ENCODE measurements around the gene ESPN. TPM values are rescaled to one million over a fixed set of nuclear protein-coding genes. Genes with fewer than 3 reads are reported as not detected.
A peak's percentile ranks its signal among the peaks of the same experiment; 100 is the strongest.

Gene ESPN
- total and polyA plus RNA-seq, 2 of the 8 experiments (the other 6 are each of a cell fraction or from before 2014, with no cell fraction given) = 5.2 to 16.3 TPM

DNA sequence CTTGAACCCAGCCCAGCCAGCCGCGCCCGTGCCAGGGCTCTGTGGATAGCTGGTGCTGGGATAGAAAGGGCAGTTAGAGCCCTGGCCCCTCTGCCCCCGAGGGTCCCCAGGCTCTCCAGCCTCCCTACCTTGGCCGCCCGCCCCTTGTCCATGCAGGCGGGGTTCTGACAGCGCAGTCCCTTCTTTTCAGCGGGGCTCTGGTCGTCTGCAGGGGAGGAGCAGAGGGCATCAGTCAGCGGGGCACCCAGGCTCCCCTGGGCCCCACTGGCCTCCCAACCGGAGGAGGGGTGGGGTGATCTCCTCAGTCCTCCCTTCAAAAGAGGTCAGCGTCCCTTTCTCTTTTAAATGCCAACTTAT is 71.8 kb downstream of the ESPN start:
- no peak for DNase-seq (ENCODE audit: low read depth in 1 of 2, low spot score in 2 of 2)
- Histone ChIP-seq H3K36me3 (ENCODE audit: control insufficient read depth in 2 of 4, insufficient read depth in 4 of 4, low read length in 3 of 4) (no peaks in the 10 kb centered on the region), H4K5ac (ENCODE audit: insufficient read length, low read depth, low read length) (no peak overlapping the region), H4K20me1 (replicated peaks in 1 of 2; ENCODE audit: control insufficient read depth in 1 of 2, insufficient read depth in 2 of 2, low read length in 2 of 2) (peaks cover 4% of the 10 kb centered on the region in 2 experiments), H3K27ac (ENCODE audit: low read depth, low read length) (no peak overlapping the region), H3K4ac (replicated peaks; ENCODE audit: insufficient read length, low read depth, low read length) (no peak overlapping the region), H4K91ac (replicated peaks; ENCODE audit: insufficient read length, low read length) (no peak overlapping the region), H3K23me2 (ENCODE audit: low read depth, low read length) (peaks cover 12% of the 10 kb centered on the region; the same call in 1 of the 2 replicates), H3K14ac (ENCODE audit: insufficient read length) (no peak overlapping the region), H3K56ac (replicated peaks; ENCODE audit: insufficient read length, low read depth, low read length) (no peak overlapping the region), H3K23ac (ENCODE audit: insufficient read length) (no peak overlapping the region), H2AK5ac (ENCODE audit: low read depth, low read length) (no peak overlapping the region), H2BK12ac (ENCODE audit: low read depth, low read length) (no peak overlapping the region), H3K18ac (ENCODE audit: extremely low read depth, low read length) (peak overlapping the region; percentile 38; the same call in 1 of the 2 replicates), H3K9me3 (ENCODE audit: insufficient read depth in 2 of 2, low read depth in 1 of 2, low read length in 1 of 2) (no peaks in the 10 kb centered on the region), H3K27me3 (replicated peaks in 1 of 4; ENCODE audit: control insufficient read depth in 3 of 4, extremely low read depth in 1 of 4, insufficient read depth in 3 of 4, low read length in 3 of 4) (peaks cover 0 to 31% (median 20%) of the 10 kb centered on the region in 4 experiments; a peak in 5 of 7 replicates), H3K4me2 (ENCODE audit: insufficient read depth in 1 of 2, low read depth in 2 of 2, low read length in 2 of 2) (peak overlapping the region; percentile 87 to 97), H4K8ac (ENCODE audit: extremely low read depth, insufficient read depth, low read length) (no peak overlapping the region), H2AFZ (ENCODE audit: low read length) (no peak overlapping the region), H3K79me2 (ENCODE audit: control insufficient read depth in 1 of 2, insufficient read depth in 2 of 2, low read length in 2 of 2) (no peaks in the 10 kb centered on the region), H3K79me1 (ENCODE audit: low read depth, low read length) (no peaks in the 10 kb centered on the region; the same call in 1 of the 2 replicates), H2BK5ac (ENCODE audit: low read depth, low read length) (no peak overlapping the region), H2BK15ac (ENCODE audit: low read length) (no peak overlapping the region), H3K9ac (replicated peaks in 1 of 4; ENCODE audit: extremely low read depth in 1 of 4, low read depth in 3 of 4, low read length in 3 of 4) (no peak overlapping the region), H2BK120ac (replicated peaks; ENCODE audit: low read depth, low read length) (no peak overlapping the region), H2BK20ac (ENCODE audit: low read length) (no peak overlapping the region), H3K4me3 (ENCODE audit: extremely low read depth in 1 of 4, insufficient read depth in 2 of 4, low read depth in 3 of 4, low read length in 4 of 4) (peak overlapping the region; percentile 37 to 82 (median 54)), H3K4me1 (replicated peaks in 1 of 4; ENCODE audit: control insufficient read depth in 3 of 4, insufficient read depth in 4 of 4, low read length in 3 of 4) (peaks cover 0 to 33% (median 20%) of the 10 kb centered on the region in 4 experiments; a peak in 6 of 7 replicates)
- ChIA-PET POLR2A (ENCODE audit: partially characterized antibody) (interaction anchor here (0.8 to 1.3 kb wide), 6 partner anchors 8 to 111 kb away, joined by 3 to 4 read pairs (median 4); partner anchors contain the start of gene NOL9), CTCF (ENCODE audit: partially characterized antibody) (interaction anchor here (1.0 to 2.4 kb wide), 4 partner anchors 10 to 59 kb away, joined by 5 to 11 read pairs (median 6); no protein-coding TSS in a partner anchor)
- 23% methylated on average over 12 of the region's 13 CpGs; no CpG with 5 or more reads in 1 of the 2 experiments for WGBS, 2 experiments (ENCODE audit: extremely low coverage in 1 of 2, insufficient coverage in 1 of 2, insufficient read length in 1 of 2, insufficient replicate concordance in 2 of 2, low coverage in 1 of 2, low lambda C conversion rate in 2 of 2, missing lambda C conversion rate in 1 of 2)
- no peak for FAIRE-seq
- TF ChIP-seq GABPA (IDR thresholded peaks at IDR 0.05; ENCODE audit: borderline replicate concordance, insufficient read depth, low read length) = no peak

All from H1 (cell line).